Smooth muscle cell of the pulmonary artery (primary cell): ENCODE data around the gene GALR2. TPM values are rescaled to one million over a fixed set of nuclear protein-coding genes. Genes with fewer than 3 reads are reported as not detected.

Experiments used
- total RNA-seq: library from RNA; depleted of rRNA; stranded (reverse); fragments of >200 nt; gene quantifications from 2 replicates; pipeline ENCODE4 v1.2.3, GENCODE V29; 2014

Gene GALR2
- total RNA-seq, result not detected in 2 replicates

GRCh38 chr17:76074390-76075363 is at the start of gene GALR2:
GALR2 (plus strand) TSS chr17:76074781; CDS start chr17:76074884, 103 bp downstream.

GRCh38 chr17:76027159-76027839 is 47.3 kb upstream of the GALR2 start, which contains the start of gene EVPL:
EVPL (minus strand) TSS chr17:76027306; CDS start chr17:76027198, 108 bp downstream.

GRCh38 chr17:76072148-76072858 is 2.3 kb upstream of the GALR2 start, which contains the start of gene SRP68:
SRP68 (minus strand) TSS chr17:76072517; CDS start chr17:76072491, 26 bp downstream.

GRCh38 chr17:76078860-76079534 is 4.4 kb downstream of the GALR2 start, which contains the start of gene ZACN:
ZACN (plus strand) TSS chr17:76079182; CDS start chr17:76079265, 83 bp downstream.

GRCh38 chr17:76103274-76104139 is 28.9 kb downstream of the GALR2 start, which contains the start of gene EXOC7:
EXOC7 (minus strand) TSS chr17:76103787; CDS start chr17:76103692, 95 bp downstream.

Other genes starting within 250 kb of the GALR2 start
- 1.8 and 3.0 TPM in 2 replicates for gene UNC13D, start 230.4 kb upstream of the GALR2 start, total RNA-seq
- gene WBP2, start 219.4 kb upstream of the GALR2 start, total RNA-seq, result 45.3 and 64.9 TPM in 2 replicates
- 13.1 and 17.7 TPM in 2 replicates for gene TRIM47, start 196.2 kb upstream of the GALR2 start, total RNA-seq
- gene TRIM65, start 177.8 kb upstream of the GALR2 start, total RNA-seq, result 16.5 and 26.6 TPM in 2 replicates
- 23.9 and 28.4 TPM in 2 replicates for gene MRPL38, start 169.9 kb upstream of the GALR2 start, total RNA-seq
- gene FBF1, start 133.7 kb upstream of the GALR2 start, total RNA-seq, result 12.8 and 15.9 TPM in 2 replicates
- 55.8 and 58.2 TPM in 2 replicates for gene ACOX1, start 95.6 kb upstream of the GALR2 start, total RNA-seq
- 12.5 and 13.6 TPM in 2 replicates for gene TEN1, start 95.5 kb upstream of the GALR2 start, total RNA-seq
- gene CDK3, start 73.9 kb upstream of the GALR2 start, total RNA-seq, result 2.3 and 3.4 TPM in 2 replicates
- under 0.01 and 0.10 TPM in 2 replicates for gene EVPL, start 47.5 kb upstream of the GALR2 start, total RNA-seq
- 54.3 and 58.6 TPM in 2 replicates for gene SRP68, start 2.3 kb upstream of the GALR2 start, total RNA-seq
- 0.26 TPM in 1 of 2 replicates, not detected in the other for gene ZACN, start 4.4 kb downstream of the GALR2 start, total RNA-seq
- 92.7 and 110 TPM in 2 replicates for gene EXOC7, start 29.0 kb downstream of the GALR2 start, total RNA-seq
- gene FOXJ1, start 66.5 kb downstream of the GALR2 start, total RNA-seq, result not detected in 2 replicates
- 0.07 and 0.30 TPM in 2 replicates for gene RNF157, start 165.7 kb downstream of the GALR2 start, total RNA-seq
- gene UBALD2, start 190.6 kb downstream of the GALR2 start, total RNA-seq, result 4.2 and 4.4 TPM in 2 replicates
- 5.0 and 5.5 TPM in 2 replicates for gene QRICH2, start 233.5 kb downstream of the GALR2 start, total RNA-seq